ENCODE measurements around the gene PTPRH. TPM values are rescaled to one million over a fixed set of nuclear protein-coding genes. Genes with fewer than 3 reads are reported as not detected.

Gene PTPRH
- total and polyA plus RNA-seq, 9 of the 15 experiments (the other 6 are each of a cell fraction or from before 2014, with no cell fraction given), result 0.87 to 34.3 (median 22.7) TPM

DNA sequence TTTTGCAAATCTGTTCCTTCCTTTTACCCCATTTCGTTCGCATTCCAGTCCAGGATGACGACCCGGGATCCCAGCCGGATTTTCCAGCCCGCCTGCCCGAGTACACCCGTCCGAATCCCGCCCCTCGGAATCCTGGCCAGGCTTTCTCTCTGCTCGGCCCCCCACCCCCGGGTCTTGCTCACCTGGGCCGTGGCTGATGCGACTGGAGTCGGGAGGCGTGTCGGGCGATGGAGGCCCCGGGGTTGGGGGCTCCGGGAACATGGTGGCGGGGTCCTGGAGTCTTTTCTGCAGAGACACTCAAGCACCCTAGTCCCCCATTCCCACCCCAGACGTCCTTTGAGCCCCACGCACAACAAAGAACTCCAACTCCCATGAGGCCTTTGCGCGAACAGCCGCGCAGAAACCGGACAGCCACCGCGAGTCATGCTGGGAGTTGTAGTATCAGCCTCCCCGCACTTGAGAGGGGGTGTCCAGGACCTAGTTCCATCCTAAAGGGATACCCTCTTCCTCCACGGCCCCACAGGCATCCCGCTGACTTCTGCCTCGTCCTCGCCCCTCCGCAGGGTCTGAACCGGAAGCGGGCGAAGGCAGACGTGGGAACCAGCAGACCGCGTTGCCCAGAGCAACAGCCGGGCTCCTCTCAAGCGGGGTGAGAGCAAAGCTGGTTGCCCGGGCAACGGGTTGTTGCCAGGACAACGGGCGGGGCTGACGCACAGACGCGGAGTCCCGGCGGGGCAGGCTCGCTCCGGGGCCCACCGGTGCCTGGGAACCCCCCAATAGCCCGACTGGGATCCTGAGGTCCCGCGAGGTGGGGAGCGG lies 30.3 kb downstream of the PTPRH start (continued):
- TF ChIP-seq, protein P1, sequence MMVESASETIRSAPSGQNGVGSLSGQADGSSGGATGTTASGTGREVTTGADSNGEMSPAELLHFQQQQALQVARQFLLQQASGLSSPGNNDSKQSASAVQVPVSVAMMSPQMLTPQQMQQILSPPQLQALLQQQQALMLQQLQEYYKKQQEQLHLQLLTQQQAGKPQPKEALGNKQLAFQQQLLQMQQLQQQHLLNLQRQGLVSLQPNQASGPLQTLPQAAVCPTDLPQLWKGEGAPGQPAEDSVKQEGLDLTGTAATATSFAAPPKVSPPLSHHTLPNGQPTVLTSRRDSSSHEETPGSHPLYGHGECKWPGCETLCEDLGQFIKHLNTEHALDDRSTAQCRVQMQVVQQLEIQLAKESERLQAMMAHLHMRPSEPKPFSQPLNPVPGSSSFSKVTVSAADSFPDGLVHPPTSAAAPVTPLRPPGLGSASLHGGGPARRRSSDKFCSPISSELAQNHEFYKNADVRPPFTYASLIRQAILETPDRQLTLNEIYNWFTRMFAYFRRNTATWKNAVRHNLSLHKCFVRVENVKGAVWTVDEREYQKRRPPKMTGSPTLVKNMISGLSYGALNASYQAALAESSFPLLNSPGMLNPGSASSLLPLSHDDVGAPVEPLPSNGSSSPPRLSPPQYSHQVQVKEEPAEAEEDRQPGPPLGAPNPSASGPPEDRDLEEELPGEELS (CRISPR knock-in tag; IDR thresholded peaks at IDR 0.05; ENCODE audit: borderline replicate concordance), result no peak
- TF ChIP-seq KLF6 (CRISPR knock-in tag; IDR thresholded peaks at IDR 0.05; ENCODE audit: borderline replicate concordance) (0 out of 2 replicates have a peak, but pooled peaks have one; percentile 36), BHLHE40 (IDR thresholded peaks at IDR 0.05; ENCODE audit: low read length) (0 out of 2 replicates have a peak, but pooled peaks have one; percentile 6), ZC3H11A (IDR thresholded peaks at IDR 0.05; ENCODE audit: low read depth, low read length) (0 out of 2 replicates have a peak, but pooled peaks have one; percentile 28)
- TF ChIP-seq, protein P2, sequence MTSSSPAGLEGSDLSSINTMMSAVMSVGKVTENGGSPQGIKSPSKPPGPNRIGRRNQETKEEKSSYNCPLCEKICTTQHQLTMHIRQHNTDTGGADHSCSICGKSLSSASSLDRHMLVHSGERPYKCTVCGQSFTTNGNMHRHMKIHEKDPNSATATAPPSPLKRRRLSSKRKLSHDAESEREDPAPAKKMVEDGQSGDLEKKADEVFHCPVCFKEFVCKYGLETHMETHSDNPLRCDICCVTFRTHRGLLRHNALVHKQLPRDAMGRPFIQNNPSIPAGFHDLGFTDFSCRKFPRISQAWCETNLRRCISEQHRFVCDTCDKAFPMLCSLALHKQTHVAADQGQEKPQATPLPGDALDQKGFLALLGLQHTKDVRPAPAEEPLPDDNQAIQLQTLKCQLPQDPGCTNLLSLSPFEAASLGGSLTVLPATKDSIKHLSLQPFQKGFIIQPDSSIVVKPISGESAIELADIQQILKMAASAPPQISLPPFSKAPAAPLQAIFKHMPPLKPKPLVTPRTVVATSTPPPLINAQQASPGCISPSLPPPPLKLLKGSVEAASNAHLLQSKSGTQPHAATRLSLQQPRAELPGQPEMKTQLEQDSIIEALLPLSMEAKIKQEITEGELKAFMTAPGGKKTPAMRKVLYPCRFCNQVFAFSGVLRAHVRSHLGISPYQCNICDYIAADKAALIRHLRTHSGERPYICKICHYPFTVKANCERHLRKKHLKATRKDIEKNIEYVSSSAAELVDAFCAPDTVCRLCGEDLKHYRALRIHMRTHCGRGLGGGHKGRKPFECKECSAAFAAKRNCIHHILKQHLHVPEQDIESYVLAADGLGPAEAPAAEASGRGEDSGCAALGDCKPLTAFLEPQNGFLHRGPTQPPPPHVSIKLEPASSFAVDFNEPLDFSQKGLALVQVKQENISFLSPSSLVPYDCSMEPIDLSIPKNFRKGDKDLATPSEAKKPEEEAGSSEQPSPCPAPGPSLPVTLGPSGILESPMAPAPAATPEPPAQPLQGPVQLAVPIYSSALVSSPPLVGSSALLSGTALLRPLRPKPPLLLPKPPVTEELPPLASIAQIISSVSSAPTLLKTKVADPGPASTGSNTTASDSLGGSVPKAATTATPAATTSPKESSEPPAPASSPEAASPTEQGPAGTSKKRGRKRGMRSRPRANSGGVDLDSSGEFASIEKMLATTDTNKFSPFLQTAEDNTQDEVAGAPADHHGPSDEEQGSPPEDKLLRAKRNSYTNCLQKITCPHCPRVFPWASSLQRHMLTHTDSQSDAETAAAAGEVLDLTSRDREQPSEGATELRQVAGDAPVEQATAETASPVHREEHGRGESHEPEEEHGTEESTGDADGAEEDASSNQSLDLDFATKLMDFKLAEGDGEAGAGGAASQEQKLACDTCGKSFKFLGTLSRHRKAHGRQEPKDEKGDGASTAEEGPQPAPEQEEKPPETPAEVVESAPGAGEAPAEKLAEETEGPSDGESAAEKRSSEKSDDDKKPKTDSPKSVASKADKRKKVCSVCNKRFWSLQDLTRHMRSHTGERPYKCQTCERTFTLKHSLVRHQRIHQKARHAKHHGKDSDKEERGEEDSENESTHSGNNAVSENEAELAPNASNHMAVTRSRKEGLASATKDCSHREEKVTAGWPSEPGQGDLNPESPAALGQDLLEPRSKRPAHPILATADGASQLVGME (CRISPR knock-in tag; IDR thresholded peaks at IDR 0.05), result peak; percentile 72; the same call in 1 of the 2 replicates
- TF ChIP-seq, protein P3, sequence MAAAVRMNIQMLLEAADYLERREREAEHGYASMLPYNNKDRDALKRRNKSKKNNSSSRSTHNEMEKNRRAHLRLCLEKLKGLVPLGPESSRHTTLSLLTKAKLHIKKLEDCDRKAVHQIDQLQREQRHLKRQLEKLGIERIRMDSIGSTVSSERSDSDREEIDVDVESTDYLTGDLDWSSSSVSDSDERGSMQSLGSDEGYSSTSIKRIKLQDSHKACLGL (CRISPR knock-in tag; IDR thresholded peaks at IDR 0.05; ENCODE audit: borderline replicate concordance, poor library complexity, severe bottlenecking), result no peak

Measured in K562 (cell line).